GM18858 (cell line): ENCODE results near the gene TNPO3.
"Not testable (repeated sequence)": the region's sequence is repeated elsewhere in the genome, so short reads cannot be mapped to it uniquely, and the experiment has no call there.

Experiments
- ATAC-seq: cut with Tn5 transposase; IDR thresholded peaks from one replicate; pipeline ENCODE4 v1.9.1; 2021; ENCODE audit not compliant: unreplicated experiment

TNPO3 gene

GRCh38 chr7:129017933-129018538, 36.9 kb downstream of the TNPO3 start:
- ATAC-seq, result peak; percentile 70

- ATAC-seq, result no peak
Measured at GRCh38 chr7:129017264-129017663, 37.6 kb downstream of the TNPO3 start.

DNA sequence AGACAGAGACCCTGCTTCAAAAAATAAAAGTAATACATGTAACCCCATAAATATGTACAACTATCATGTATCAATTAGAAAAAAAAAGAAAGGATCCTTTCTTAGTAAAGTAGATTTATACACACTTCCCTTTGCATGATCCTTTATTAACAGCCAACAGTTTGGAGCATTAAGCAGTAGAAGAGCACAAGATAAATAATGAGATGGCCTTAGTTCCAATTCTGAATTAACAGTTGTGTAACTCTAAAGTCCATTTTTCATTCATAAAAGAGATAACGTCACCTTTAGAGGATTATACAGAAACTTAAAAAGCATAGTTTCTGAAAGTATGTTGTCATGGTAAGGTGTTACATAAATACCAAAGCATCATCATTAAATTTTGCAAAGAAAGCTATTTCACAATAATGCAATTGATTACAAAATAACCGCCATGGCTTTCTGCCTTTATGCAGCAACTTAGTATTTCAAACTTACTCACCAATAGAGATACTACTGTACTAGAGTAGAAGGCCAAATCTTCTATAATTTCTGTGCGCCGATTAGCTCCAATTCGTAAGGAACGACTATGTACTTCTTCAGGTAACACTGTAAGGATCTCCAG, 40.3 kb downstream of the TNPO3 start:
- no peak for ATAC-seq

DNA sequence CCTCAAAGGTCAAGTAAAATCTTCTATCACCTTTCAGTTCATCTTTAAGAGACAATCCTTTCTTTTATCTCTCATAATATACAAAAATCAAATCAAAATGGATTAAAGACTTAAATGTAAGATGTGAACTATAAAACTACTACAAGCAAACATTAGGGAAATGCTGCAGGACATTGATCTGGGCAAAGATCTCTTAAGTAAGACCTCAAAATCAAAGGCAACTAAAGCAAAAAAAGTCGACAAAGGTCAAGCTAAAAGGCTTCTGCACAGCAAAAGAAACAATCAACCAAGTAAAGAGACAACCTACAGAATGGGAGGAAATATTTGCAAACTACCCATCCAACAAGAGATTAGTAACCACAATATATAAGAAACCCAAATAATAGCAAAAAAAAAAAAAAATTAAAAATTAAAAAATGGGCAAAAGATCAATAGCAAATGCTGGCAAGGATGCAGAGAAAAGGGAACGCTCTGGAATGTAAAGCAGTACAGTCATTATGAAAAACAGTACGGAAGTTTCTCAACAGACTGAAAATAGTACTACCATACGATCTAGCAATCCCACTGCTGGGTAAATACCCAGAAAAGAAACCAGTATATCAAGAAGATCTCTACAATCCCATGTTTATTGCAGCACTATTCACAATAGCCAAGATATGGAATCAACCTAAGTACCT, 41.7 kb downstream of the TNPO3 start:
- ATAC-seq, result no peak

- ATAC-seq, result no peak
Measured at GRCh38 chr7:129012641-129013040, 42.3 kb downstream of the TNPO3 start.

DNA sequence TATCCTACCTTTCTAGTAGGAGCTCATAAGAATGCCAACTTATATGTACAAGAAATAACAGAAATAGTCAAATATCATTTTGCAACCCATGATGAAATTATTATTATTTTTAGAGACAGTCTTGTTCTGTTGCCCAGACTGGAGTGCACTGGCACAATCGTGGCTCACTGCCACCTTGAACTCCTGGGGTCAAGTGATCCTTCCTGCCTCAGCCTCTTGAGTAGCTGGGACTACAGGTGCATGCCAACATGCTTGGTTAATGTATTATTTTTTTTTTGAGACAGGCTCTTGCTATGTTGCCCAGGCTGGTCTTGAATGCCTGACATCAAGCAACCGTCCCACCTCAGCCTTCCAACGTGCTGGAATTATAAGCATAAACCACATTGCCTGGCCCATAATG, 44.8 kb downstream of the TNPO3 start:
- no peak for ATAC-seq

DNA sequence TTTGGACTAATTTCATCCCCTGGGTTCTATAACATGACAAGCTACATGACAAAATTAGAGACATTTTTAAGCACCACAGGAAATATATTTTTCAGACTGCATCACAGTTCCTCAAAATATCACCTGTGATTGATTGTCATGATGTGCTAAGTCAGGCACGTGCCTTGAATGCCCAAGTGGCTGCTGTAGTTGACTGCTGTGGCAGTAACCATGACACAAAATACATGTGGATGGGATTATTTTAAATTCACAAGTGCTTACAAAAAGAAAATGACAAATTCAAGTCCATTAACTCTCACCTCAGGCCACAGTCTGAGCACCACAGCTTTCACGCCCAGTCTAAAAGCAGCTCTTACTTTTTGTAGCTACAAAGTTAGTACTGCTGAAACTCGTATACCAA, 45.5 kb downstream of the TNPO3 start:
- peak; percentile 64 for ATAC-seq

DNA sequence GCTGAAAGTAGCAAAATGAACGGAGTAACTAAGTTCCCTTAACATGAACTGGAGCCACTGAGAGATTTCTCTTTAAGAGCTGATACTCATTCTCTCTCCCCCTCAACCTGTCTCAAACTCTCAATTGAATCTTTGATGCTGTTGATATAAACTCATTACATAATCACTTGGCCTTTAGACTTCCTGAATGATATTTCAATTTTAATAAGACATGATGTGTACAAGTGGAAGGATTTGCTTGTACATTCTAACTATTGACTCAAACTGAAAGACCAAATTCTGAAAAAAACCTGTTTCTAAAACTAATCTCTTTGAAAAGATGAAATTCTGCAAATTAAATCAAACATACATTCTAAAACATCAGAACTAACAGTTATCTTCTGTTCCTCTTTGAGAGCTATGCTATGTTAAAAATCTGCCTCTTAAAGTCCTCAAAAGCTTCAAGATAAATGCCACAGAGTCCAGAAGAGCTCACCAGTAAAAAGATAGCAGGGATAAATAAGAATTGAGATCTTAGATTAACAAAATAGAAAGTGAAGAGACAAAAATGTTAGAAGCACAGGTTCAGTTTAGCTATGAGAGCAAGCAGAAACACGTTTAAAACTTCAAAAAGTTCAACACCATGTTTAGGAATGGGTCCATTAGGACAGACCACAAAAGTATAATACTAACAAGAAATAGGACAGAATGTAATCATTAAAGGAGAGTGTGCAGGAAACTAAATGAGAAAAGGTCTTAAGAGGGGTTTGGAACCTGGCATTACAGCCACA, 46.1 kb downstream of the TNPO3 start:
- no peak for ATAC-seq

- no peak for ATAC-seq
Measured at GRCh38 chr7:129007572-129007971, 47.3 kb downstream of the TNPO3 start.

DNA sequence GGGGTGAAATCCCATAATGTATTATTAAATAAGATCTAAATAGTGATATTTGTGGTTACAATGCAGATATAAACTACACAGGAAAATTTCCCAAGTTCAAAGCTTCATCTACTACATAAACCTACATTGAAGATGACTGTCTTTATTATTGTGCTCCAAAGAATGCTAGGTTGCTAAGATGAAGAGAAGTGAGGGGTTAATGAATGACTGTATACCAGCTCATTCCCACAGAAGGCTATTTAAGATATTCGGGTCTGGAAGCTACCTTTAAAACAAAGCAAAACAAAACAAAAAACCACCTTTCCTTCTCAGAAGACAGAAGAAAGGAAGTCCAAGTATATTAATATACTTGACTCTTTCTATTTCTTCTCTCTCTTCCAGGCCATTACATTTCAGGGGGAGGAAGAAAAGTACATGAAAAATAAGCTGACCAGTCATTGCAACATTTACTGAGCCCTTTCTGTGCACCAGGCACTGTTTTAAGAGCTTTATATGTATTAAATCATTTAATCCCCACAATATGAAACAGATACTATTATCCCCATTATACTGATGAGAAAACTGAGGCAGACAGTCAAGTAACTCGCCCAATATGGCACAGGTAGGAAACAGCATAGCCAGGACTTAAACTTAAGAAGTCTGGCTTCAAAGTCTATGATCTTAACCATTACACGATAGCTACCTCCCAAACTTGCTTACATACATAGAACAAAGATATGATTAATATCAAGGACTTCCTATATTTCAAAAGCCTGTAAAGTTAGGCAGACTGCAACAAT, 48.1 kb downstream of the TNPO3 start:
- no peak for ATAC-seq

- ATAC-seq, result no peak
Measured at GRCh38 chr7:129005186-129005585, 49.7 kb downstream of the TNPO3 start.

GRCh38 chr7:128997181-128997580, 57.7 kb downstream of the TNPO3 start:
- ATAC-seq, result no peak

DNA sequence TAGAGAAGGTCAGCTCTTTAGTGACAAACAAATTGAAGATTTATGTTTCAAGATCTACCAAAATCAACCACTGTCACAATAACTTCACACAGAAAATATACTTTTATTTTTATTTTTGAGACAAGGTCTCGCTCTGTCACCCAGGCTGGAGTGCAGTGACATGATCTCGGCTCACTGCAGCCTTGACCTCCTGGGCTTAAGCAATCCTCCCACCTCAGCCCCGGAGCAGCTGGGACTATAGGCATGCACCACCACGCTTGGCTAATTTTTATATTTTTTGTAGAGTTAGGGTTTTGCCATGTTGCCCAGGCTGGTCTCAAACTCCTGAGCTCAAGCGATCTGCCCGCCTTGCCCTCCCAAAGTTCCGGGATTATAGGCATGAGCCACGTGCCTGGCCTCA, 60.4 kb downstream of the TNPO3 start:
- not testable (repeated sequence) for ATAC-seq

GRCh38 chr7:128993419-128993818, 61.5 kb downstream of the TNPO3 start:
- ATAC-seq, result no peak

DNA sequence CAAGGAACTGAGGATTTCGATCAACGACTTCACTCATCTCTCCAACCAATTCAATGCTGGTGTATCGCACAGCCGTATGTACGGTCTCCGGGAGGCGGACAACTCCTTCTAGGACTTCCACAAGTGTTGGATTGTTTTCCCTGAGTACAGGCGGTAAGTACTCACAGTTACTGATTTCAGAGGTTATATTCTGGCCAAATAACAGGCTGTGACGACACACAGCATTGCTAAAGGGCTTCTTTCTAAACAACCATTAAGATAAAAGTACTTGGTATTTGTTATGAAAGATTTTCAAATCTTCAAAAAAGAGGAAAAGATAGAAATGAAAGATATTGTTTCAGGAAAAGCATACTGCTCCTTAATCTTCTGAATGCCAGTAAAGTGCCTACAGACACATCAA, 65.0 kb downstream of the TNPO3 start:
- ATAC-seq, result no peak

- ATAC-seq, result no peak
Measured at GRCh38 chr7:128988372-128988771, 66.5 kb downstream of the TNPO3 start.

DNA sequence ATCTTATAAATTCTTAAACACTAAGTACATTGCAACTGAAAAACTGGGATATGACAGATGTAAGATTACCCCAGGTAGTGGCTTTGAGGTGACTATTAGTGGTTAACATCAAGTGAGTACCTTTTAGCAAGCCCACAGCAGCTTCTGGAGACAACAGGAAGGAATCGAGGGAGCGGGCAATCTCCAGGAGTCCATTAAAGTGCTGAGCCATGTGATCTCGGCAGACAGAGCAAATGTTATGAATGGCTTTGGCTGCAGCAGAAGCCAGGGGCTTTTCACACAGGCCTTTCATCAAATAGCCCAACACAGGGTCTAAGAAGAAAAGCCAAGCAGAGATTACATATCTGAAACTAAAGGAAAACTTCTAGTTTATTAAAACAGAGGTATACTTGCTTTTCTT, 68.3 kb downstream of the TNPO3 start:
- no peak for ATAC-seq

DNA sequence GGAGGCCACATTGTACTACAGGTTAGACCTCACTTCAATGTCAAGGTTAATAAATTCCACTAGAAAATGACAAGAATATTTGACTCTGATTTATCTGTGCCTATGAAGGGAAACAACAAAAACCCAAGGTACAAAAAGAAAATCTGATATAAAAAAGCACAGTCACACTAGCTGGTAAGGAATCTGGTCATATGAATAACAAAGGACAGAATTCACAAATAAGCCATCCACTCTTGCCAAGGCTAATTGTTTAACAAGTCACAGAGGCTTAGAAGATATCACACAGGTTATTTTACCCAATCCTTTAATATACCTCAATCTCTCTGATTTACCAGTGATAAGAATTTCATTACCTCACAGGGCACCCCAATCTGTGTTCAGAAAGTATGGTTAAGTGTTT, 69.3 kb downstream of the TNPO3 start:
- ATAC-seq, result no peak

DNA sequence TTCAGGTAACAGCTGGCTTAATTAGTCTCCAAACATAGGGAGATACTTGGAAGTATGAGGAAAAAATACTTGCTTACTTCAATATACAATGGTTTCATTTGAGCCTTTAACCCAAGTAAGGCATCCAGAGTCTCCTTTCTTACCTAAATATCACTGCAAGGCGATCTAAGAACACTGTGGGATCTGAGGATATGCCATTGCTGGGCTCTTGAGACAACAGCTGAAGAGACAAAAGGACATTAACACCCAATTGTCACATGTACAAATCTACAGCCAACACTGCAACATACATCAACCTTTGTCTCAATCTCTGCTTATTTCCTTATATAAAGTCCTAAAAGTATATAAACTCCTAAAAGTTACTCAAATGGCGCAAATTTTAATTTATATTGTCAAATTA, 72.8 kb downstream of the TNPO3 start:
- no peak for ATAC-seq

GRCh38 chr7:128974241-128974934, 80.5 kb downstream of the TNPO3 start:
- ATAC-seq, result no peak
